PFSK-1 (cell line): ENCODE results near the gene DCHS1.

ENCODE experiments used
- POLR2AphosphoS5 ChIP-seq: IDR thresholded peaks from 2 replicates; pipeline ENCODE4 v1.6.1; 2012; ENCODE audit warnings: low read depth, mild to moderate bottlenecking, control low read depth, low read length, moderate library complexity
- REST ChIP-seq, 2 experiments: IDR thresholded peaks; 2 replicates each; pipeline versions ENCODE4 v1.6.1 to v1.8.0; 2011 to 2012; ENCODE audit warnings: low read depth in 2 of 2, low read length in 2 of 2, control low read depth in 1 of 2, inconsistent platforms in 1 of 2, mild to moderate bottlenecking in 1 of 2, moderate library complexity in 1 of 2; ENCODE audit not compliant: insufficient read depth in 1 of 2
- SIN3A ChIP-seq: IDR thresholded peaks from 2 replicates; pipeline ENCODE4 v1.6.1; 2012; ENCODE audit warnings: mild to moderate bottlenecking, low read length, moderate library complexity, borderline replicate concordance; ENCODE audit not compliant: insufficient read depth
- TAF1 ChIP-seq: IDR thresholded peaks from 2 replicates; pipeline ENCODE4 v1.6.1; 2012; ENCODE audit warnings: low read length, control low read depth, borderline replicate concordance; ENCODE audit not compliant: insufficient read depth

- TF ChIP-seq REST (IDR thresholded peaks at IDR 0.05; ENCODE audit: insufficient read depth in 1 of 2, low read depth in 2 of 2, low read length in 2 of 2) (no peak), POLR2AphosphoS5 (no peak), SIN3A (no peak), TAF1 (no peak)
Measured at GRCh38 chr11:6572215-6572614, 83.4 kb downstream of the DCHS1 start.
